ENCODE measurements around the gene SUMF1.

- TF ChIP-seq, protein P1, sequence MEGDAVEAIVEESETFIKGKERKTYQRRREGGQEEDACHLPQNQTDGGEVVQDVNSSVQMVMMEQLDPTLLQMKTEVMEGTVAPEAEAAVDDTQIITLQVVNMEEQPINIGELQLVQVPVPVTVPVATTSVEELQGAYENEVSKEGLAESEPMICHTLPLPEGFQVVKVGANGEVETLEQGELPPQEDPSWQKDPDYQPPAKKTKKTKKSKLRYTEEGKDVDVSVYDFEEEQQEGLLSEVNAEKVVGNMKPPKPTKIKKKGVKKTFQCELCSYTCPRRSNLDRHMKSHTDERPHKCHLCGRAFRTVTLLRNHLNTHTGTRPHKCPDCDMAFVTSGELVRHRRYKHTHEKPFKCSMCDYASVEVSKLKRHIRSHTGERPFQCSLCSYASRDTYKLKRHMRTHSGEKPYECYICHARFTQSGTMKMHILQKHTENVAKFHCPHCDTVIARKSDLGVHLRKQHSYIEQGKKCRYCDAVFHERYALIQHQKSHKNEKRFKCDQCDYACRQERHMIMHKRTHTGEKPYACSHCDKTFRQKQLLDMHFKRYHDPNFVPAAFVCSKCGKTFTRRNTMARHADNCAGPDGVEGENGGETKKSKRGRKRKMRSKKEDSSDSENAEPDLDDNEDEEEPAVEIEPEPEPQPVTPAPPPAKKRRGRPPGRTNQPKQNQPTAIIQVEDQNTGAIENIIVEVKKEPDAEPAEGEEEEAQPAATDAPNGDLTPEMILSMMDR (IDR thresholded peaks at IDR 0.05), result no peak
- TF ChIP-seq EZH2 (IDR thresholded peaks at IDR 0.05; ENCODE audit: borderline replicate concordance, insufficient read depth, low read depth, low read length, poor library complexity, severe bottlenecking), result no peak
Observed at GRCh38 chr3:4515916-4516579, 49.0 kb upstream of the SUMF1 start.
